ENCODE data around the gene SSX2IP.
A peak's percentile ranks its signal among the peaks of the same experiment; 100 is the strongest.

SSX2IP gene

GRCh38 chr1:84709131-84709530 lies 18.9 kb upstream of the SSX2IP start:
- DNase-seq, result no peak

GRCh38 chr1:84708031-84708430 lies 17.8 kb upstream of the SSX2IP start:
- DNase-seq, result no peak

- no peak for DNase-seq
These were observed 15.3 kb upstream of the SSX2IP start for GRCh38 chr1:84705513-84705912.

GRCh38 chr1:84704872-84705417 lies 14.7 kb upstream of the SSX2IP start:
- DNase-seq, result no peak

- no peak for DNase-seq
These were observed 13.2 kb upstream of the SSX2IP start for GRCh38 chr1:84703431-84703830.

- DNase-seq, result no peak
These were observed 11.9 kb upstream of the SSX2IP start for GRCh38 chr1:84702143-84702542.

- no peak for DNase-seq
These were observed 11.1 kb upstream of the SSX2IP start for GRCh38 chr1:84701376-84701775.

GRCh38 chr1:84700070-84700469 lies 9.8 kb upstream of the SSX2IP start:
- DNase-seq, result no peak

GRCh38 chr1:84698151-84699110 lies 8.2 kb upstream of the SSX2IP start:
- no peak for DNase-seq

GRCh38 chr1:84693785-84694184 lies 3.5 kb upstream of the SSX2IP start:
- no peak for DNase-seq

GRCh38 chr1:84693005-84693404 lies 2.7 kb upstream of the SSX2IP start:
- DNase-seq, result peak; percentile 50

GRCh38 chr1:84692391-84692790 lies 2.1 kb upstream of the SSX2IP start:
- no peak for DNase-seq

- no peak for DNase-seq
These were observed 992 bp upstream of the SSX2IP start for GRCh38 chr1:84691122-84691783.

- no peak for DNase-seq
These were observed 506 bp downstream of the SSX2IP start for GRCh38 chr1:84689514-84690396.

GRCh38 chr1:84688463-84689061 lies 1.7 kb downstream of the SSX2IP start:
- no peak for DNase-seq

GRCh38 chr1:84687714-84688462 lies 2.4 kb downstream of the SSX2IP start:
- DNase-seq, result no peak

- DNase-seq, result no peak
These were observed 4.0 kb downstream of the SSX2IP start for GRCh38 chr1:84686223-84686622.

- no peak for DNase-seq
These were observed 6.8 kb downstream of the SSX2IP start for GRCh38 chr1:84683508-84683907.

GRCh38 chr1:84682047-84682446 lies 8.2 kb downstream of the SSX2IP start:
- DNase-seq, result no peak

- DNase-seq, result no peak
These were observed 12.7 kb downstream of the SSX2IP start for GRCh38 chr1:84677415-84678099.

- no peak for DNase-seq
These were observed 14.6 kb downstream of the SSX2IP start for GRCh38 chr1:84675631-84676030.

Measured in CD4-positive, alpha-beta T cell treated with Interleukin-17A for 1 hour (primary cell).